Mesodermal cell (in vitro differentiated cells): Measurements from ENCODE around the gene IL17RA. TPM values are rescaled to one million over a fixed set of nuclear protein-coding genes. Genes with fewer than 3 reads are reported as not detected.
"Not testable (repeated sequence)": the region's sequence is repeated elsewhere in the genome, so short reads cannot be mapped to it uniquely, and the experiment has no call there.

Experiments used
- H3K27ac ChIP-seq: 2 replicates; pipeline ENCODE4 v1.7.0; 2013; ENCODE audit warnings: mild to moderate bottlenecking, low read depth, low read length, moderate library complexity; ENCODE audit not compliant: severe bottlenecking
- H3K36me3 ChIP-seq: 2 replicates; pipeline ENCODE4 v1.7.1; 2013; ENCODE audit warnings: mild to moderate bottlenecking, low read length, moderate library complexity; ENCODE audit not compliant: control insufficient read depth, insufficient read depth
- H3K4me1 ChIP-seq: one replicate; pipeline ENCODE4 v1.7.1; 2013; ENCODE audit warnings: mild to moderate bottlenecking, low read length; ENCODE audit not compliant: insufficient read depth, control insufficient read depth, poor library complexity, severe bottlenecking
- H3K4me3 ChIP-seq: 2 replicates; pipeline ENCODE4 v1.7.0; 2013; ENCODE audit warnings: low read length, control low read depth, mild to moderate bottlenecking; ENCODE audit not compliant: insufficient read depth, poor library complexity, severe bottlenecking; ENCODE audit errors: extremely low read depth
- H3K9me3 ChIP-seq: 2 replicates; pipeline ENCODE4 v1.7.1; 2013; ENCODE audit warnings: mild to moderate bottlenecking, low read length, moderate library complexity; ENCODE audit not compliant: control insufficient read depth
- WGBS, 2 experiments: methylation state at CpG; one replicate each; pipeline ENCODE4 v1.1.5; 2013; ENCODE audit warnings: missing lambda C conversion rate in 2 of 2; ENCODE audit not compliant: insufficient coverage in 2 of 2; 5-methylcytosine and 5-hydroxymethylcytosine counted together
- polyA plus RNA-seq, 2 experiments: library from polyadenylated mRNA; stranded (reverse); fragments of 50-300 nt; gene quantifications; one replicate each; pipeline ENCODE4 v1.2.3, GENCODE V29; 2013

Gene IL17RA, protein sequence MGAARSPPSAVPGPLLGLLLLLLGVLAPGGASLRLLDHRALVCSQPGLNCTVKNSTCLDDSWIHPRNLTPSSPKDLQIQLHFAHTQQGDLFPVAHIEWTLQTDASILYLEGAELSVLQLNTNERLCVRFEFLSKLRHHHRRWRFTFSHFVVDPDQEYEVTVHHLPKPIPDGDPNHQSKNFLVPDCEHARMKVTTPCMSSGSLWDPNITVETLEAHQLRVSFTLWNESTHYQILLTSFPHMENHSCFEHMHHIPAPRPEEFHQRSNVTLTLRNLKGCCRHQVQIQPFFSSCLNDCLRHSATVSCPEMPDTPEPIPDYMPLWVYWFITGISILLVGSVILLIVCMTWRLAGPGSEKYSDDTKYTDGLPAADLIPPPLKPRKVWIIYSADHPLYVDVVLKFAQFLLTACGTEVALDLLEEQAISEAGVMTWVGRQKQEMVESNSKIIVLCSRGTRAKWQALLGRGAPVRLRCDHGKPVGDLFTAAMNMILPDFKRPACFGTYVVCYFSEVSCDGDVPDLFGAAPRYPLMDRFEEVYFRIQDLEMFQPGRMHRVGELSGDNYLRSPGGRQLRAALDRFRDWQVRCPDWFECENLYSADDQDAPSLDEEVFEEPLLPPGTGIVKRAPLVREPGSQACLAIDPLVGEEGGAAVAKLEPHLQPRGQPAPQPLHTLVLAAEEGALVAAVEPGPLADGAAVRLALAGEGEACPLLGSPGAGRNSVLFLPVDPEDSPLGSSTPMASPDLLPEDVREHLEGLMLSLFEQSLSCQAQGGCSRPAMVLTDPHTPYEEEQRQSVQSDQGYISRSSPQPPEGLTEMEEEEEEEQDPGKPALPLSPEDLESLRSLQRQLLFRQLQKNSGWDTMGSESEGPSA
- polyA plus RNA-seq (2013, experiment 1 of 2), result 8.9 TPM
- 6.2 TPM for polyA plus RNA-seq (2013, experiment 2 of 2)

GRCh38 chr22:17084554-17085276 lies at the start of gene IL17RA:
Gene IL17RA, plus strand, starts transcription at chr22:17085000. Its CDS starts 92 bp downstream, at chr22:17085092.
- Histone ChIP-seq H3K9me3 (no peaks in the 10 kb centered on the region), H3K4me1 (no peaks in the 10 kb centered on the region), H3K36me3 (no peaks in the 10 kb centered on the region), H3K27ac (no peak within 1 kb of the TSS), H3K4me3 (peak within 1 kb of the TSS; percentile 76)
- 3 to 4% methylated on average over 23 to 52 of the region's 68 CpGs for WGBS, 2 experiments

DNA sequence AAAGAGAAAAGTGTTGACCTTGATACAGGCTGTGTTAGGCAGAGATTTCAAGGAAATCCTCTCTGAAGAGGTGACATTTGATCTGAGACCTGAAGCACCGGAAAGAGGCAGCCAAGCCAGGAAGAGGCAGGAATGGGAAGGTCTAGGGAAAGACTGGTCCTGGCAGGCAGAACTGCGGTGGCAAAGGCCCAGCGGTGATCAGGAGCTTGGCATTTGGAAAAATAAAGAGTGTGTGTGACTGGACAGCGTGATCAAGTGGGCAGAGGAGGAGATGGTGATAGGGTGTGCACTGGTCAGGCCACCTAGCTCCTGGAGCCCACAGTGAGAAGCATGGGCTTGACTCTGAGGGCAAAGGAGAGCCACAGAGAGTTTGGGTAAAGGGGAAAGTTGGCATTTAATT lies 49.6 kb upstream of the IL17RA start:
- Histone ChIP-seq H3K4me3 (no peak overlapping the region), H3K4me1 (no peaks in the 10 kb centered on the region), H3K27ac (no peak overlapping the region), H3K9me3 (no peaks in the 10 kb centered on the region), H3K36me3 (no peaks in the 10 kb centered on the region)
- WGBS, 2 experiments, result 75 to 81% methylated on average over 2 to 4 of the region's 4 CpGs

- WGBS, 2 experiments, result 90 to 91% methylated on average over 29 to 40 of the region's 56 CpGs
- H3K4me3 ChIP-seq, H3K27ac ChIP-seq, H3K9me3 ChIP-seq, H3K36me3 ChIP-seq, H3K4me1 ChIP-seq: not testable (repeated sequence)
Observed at GRCh38 chr22:17035976-17036841, 48.6 kb upstream of the IL17RA start.

DNA sequence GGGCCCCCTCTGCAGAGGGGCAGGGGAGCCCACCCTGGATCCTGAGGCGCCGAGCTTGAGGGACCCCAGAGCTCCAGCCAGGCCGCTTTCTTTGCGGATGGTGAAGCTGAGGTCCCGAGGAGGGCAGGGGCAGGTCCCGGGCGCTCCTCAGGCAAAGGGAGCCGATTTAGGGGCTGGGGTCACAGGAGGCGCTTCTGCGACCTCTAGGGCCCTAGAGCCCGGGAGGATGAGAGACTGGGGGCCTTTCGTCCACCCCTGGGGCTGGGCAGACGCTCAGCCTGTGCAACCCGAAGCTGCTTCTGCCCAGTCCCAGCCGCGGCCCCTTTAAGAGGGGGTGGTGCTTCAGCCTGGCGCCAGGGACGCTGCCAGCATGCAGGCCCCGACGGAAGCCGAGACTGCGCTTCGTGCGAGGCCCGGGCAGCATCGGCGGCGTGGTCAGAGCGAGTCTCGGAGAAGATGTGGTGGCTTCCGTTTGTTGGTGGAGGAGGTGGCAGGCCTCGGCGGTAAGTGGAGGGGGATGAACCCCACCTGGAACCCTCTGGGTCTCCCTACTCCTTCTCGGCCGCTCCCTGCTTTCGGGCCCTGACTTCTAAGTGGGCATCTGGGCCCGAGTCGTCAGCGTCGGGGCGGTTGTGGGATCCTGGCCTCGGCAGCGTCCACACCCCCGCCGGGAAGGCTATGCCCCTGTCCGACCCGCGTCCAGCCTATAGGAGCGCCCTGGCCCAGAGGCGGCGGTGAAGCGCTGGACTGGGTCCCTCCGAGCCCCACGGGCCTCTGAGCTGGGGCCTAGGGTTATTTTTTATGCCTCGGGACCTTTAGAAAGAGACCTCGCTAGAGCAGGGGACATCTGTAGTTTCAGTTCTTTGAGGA lies 47.7 kb upstream of the IL17RA start:
- H3K4me3 ChIP-seq, H3K36me3 ChIP-seq, H3K27ac ChIP-seq, H3K9me3 ChIP-seq, H3K4me1 ChIP-seq: not testable (repeated sequence)
- WGBS, 2 experiments, result 96% methylated on average over 23 to 24 of the region's 56 CpGs

- no peak overlapping the region for H3K27ac ChIP-seq
- no peaks in the 10 kb centered on the region for H3K4me1 ChIP-seq
- H3K4me3 ChIP-seq, result no peak overlapping the region
- no peaks in the 10 kb centered on the region for H3K36me3 ChIP-seq
- H3K9me3 ChIP-seq, result no peaks in the 10 kb centered on the region
Observed at GRCh38 chr22:17043521-17043920, 41.3 kb upstream of the IL17RA start.

DNA sequence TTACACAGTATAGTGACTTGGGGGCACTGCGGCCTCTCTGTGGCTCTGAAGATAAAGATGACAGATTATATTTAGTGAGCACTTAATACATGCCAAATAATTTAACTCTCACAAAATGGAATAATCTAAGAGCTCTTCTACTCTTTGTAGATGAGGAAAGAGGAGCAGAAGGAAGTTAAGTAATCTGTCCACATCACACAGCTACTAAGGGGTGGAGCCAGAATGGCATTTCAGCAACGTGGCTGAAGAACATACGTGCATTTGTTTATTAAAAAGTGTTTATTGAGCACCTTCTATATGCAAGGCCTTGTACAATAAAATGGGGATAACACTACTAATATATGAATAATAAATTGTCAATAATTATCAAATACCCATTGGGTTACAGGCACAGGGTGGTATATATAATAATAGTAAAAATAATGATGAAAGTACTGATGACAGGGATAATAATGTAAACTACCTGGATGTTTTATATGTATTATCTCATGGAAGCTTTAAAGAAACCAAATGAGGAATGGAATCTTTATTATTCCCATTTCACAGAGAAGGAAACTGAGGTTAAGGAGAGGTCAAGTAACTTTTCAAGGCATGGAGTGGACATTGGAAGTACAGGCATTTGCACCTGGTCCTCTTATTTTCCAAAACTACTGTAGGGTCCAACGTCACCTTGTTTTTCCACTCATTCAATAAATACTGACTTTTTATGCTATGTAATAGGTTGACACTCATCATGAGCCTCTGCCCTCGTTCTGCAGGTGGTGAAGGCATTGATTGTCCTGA lies 38.0 kb upstream of the IL17RA start:
- no peaks in the 10 kb centered on the region for H3K36me3 ChIP-seq
- no peak overlapping the region for H3K27ac ChIP-seq
- H3K9me3 ChIP-seq, result no peaks in the 10 kb centered on the region
- no peaks in the 10 kb centered on the region for H3K4me1 ChIP-seq
- WGBS, 2 experiments, result 42 to 43% methylated on average over 1 of the region's 5 CpGs
- H3K4me3 ChIP-seq, result no peak overlapping the region

GRCh38 chr22:17047656-17048055 lies 37.1 kb upstream of the IL17RA start:
- 100% methylated on average over 1 of the region's 1 CpG; no CpG with 5 or more reads in 1 of the 2 experiments for WGBS, 2 experiments
- no peak overlapping the region for H3K4me3 ChIP-seq
- no peak overlapping the region for H3K27ac ChIP-seq
- H3K36me3 ChIP-seq, result no peaks in the 10 kb centered on the region
- no peaks in the 10 kb centered on the region for H3K4me1 ChIP-seq
- no peaks in the 10 kb centered on the region for H3K9me3 ChIP-seq

- Histone ChIP-seq H3K9me3 (no peaks in the 10 kb centered on the region), H3K36me3 (no peaks in the 10 kb centered on the region), H3K4me1 (no peaks in the 10 kb centered on the region), H3K27ac (no peak overlapping the region), H3K4me3 (no peak overlapping the region)
- WGBS, 2 experiments, result 83 to 84% methylated on average over 5 of the region's 5 CpGs
Observed at GRCh38 chr22:17056058-17056457, 28.7 kb upstream of the IL17RA start.

DNA sequence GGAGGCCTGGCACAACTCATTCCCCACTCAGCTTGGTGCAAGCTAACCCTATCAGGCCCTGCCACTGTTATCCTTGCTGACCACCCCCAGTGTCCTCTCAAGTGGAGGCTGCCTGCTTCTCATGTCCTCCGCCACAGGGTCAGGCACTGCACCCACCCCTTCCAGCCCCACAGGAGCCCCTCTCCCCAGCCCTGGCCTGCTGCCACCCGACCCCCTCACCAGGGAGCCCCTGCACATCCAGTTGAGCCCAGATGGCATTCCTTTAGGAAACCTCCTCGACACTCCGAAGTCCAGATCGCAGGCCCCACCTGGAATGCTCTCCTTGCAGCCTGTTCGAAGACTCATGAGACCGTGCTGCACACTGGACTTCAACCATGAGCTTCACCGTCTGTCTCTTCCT lies 28.0 kb upstream of the IL17RA start:
- Histone ChIP-seq H3K27ac (no peak overlapping the region), H3K9me3 (no peaks in the 10 kb centered on the region), H3K36me3 (no peaks in the 10 kb centered on the region), H3K4me1 (no peaks in the 10 kb centered on the region), H3K4me3 (no peak overlapping the region)
- 71 to 89% methylated on average over 7 of the region's 8 CpGs for WGBS, 2 experiments
